DMS153 treated with DMSO at 0.1 percent for 48 hours (cell line): Measurements from ENCODE around the gene PCLO.

Experiments used
- DNase-seq: peaks from one replicate; lab custom pipeline; 2025; ENCODE audit not compliant: unreplicated experiment; lab: John Stamatoyannopoulos, UW

Gene PCLO

DNA sequence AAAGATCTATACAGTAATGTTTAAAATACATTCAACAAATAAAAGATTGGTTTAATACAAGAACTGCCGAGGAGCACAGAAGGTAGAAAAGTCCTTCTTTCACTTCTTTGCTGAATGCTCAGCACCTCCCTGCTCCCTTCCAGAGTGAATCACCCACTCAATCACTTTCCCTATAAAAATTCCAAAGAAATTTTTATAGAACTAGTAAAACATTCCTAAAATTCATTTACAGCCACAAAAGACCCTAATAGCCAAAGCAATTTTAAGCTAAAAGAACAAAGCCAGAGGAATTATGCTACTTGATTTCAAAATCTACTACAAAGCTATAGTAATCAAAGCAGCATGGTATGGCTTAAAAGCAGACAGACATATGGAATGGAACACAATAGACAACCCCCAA lies 320.9 kb downstream of the PCLO start:
- DNase-seq = no peak

DNA sequence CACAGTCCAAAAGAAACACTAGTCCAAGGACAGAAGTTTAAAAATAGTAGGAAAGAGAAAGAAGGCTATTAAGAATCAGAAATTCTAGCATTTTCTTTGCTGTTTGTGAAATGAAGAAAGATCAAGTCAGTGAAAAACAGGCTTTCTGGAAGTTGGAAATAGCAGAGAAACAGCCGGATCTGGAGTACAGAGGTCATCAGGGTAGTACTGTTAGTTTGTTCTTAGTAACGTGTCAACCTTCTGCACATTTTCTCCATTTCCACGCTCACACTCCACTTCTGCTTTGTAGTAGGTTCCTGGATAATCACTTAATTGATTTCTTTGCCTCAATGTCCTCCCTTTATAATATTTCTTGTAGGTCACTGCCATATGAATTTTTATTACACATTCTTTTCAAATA lies 322.6 kb downstream of the PCLO start:
- no peak for DNase-seq

DNA sequence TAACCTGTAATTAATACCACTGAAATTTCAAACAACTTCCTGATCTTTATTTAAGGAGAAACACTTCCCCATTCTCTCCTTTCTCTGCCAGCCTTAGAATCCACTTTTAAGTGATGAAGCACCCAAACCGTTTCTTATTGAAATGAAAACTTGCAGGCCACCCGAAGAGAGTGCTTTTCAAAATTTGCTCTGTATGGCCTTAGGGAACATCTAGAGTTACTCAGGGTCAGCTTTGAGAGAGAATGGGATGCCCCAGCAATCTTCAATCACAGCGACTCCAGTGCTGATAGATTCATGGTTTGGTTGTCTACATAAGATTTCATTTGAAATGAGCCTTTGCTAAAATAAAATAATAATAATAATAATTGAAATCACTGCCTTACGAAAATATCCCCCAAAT lies 323.1 kb downstream of the PCLO start:
- DNase-seq = no peak

DNA sequence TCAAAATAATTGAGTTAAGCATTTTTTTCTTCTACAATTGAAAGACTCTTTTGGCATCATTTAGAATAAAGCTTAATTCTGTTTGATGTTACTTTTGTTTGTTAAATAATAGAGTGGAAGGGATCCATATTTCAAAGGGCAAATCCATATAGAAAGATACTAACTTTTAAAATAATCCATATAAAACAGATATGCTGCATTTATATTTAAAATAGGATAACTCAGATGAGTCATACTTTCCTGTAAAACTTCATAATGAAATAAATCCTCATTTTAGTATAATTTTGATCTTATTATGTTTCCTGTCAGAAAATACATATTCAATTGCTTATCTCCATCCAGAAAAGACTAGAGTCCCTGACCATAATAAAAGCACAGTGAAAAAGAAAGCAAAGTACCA lies 323.6 kb downstream of the PCLO start:
- no peak for DNase-seq

DNA sequence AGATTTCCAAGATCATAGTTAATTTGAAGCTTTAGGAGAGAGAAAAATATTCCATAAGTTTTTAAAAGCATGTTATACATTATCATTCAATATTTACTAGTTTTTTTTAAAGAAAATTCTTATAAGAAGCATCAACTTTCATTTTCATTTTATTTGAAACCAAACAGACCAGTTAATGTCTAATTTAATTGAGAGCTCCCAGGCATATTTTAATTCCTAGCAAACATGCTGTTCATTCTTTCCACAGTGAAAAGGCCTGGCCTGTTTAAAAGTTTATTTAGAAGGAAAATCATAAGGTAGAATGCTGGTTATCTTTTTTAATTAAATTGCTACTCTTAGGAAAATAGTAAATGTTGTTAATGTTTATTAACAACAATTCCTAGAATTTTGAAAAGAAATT lies 324.4 kb downstream of the PCLO start:
- DNase-seq = no peak

DNA sequence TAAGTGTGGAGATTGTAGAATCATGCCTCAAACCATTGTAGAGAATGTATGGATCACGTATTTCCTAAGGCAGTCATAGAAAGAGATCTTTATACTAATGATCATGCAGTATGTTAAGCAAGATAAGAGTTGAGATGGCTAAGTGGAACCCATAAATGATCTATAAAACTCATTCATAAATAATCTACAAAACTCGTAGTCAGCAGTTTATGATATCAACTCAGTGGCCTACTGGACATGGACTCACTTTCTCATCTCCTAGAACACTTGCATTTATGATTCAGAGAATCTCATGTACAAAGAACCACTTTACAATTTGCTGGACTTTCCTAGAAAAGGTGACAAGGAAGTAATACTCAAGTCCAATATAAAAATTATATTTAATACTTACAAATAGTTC lies 339.6 kb downstream of the PCLO start:
- DNase-seq = no peak

DNA sequence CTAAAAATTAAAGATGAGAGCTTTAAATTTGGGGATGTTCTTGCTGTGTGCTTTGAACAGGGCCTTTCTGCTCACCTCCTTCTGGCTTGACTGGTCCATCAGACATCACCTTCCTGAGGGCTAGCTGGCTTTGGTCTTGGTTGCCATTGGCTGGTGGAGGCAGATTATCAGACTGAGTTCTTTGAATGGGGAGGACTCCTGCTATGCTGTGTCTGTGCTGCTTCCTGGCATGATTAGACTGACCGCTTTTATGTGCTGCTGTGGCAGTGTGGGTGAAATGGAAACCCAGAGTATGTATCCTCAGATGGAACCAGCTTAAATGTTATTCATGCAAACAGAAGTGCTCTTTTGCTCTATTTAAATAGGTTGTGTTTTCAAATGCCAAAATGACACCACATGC lies 341.6 kb downstream of the PCLO start:
- DNase-seq = no peak

DNA sequence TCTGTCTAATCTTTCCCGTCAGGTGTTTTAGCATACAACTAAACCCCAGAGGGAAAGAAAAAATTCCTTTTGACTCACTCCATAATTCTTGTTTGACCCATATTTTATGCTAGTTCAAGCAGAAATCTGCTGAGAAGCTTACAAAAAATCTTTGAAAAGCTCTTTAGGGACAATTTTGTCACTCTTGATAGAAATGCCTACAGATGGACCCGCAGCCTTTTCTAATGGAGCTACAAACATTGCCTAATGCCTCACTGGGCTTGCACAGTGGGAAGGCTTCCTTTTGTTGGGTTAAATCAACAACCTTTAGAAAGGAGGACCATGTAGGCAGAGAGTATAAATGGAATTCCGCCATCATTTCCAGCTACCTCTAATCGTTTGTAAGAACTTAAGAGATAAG lies 344.5 kb downstream of the PCLO start:
- DNase-seq = no peak

DNA sequence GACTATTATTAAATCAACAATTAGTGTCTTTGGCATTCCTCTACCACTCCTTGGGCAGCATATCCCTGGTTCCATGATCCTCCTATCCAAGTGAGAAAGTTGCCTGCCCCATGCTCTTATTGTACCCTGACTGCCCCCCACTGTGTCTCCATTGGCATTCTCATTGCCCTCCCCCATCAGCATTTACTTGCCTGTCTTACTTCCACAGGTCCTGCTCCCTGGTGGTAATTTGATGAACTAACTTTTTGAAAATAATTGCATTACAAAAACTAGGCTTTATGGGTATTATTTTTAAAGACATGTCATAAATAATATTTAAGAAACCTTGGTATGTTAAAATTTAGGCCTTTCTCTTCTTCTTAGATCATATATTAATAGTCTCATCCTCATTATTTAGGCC lies 346.4 kb downstream of the PCLO start:
- no peak for DNase-seq

DNA sequence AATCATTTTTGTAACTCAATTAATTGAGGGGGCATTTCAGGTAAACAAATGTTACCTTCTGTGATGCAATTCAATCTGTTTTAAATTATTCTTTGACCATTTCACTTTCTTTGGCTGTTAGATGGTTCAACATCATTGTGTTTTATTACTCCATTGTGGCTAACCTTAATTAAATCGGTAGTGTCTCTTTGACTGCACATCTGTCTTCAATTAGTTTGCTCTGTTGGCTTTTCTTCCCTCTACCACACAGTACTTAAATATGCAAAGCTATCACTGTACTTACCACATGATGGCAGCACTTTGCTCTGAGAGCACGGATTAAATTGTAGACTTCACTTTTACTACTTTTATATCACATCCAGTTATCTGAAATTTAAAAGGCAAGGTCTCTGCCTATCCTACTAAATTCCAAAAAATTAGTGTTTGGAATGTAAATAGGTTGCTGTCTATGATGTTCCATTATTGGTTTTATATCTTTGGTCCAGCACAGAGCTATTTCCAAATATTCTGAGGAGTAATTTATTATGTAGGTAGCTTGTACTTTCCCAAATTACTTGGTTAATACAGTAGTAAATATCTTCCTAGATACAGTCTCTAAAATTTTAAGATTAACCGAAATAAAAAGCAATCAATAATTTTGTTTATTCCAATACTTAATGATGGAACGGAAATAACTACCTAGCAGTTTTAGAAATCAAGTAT lies 352.0 kb downstream of the PCLO start:
- peak; percentile 56 for DNase-seq

DNA sequence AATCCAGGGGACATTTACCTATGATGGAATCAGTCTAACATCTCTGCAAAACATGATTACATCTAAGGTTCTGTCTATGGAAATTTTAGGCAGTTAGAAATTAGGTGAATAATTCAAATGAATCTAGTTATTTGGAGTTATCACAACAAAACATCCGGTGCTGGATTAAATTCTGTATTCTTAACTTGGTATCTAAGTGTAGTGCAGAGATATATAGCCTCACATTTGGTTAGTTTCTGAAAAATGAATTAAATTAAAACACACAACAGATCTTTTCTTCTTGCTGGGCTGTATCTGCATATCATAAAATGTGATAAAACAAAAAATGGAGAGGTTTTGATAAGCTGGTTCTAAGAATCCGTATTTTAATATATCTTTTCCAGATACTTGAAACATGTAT lies 354.1 kb downstream of the PCLO start:
- no peak for DNase-seq

DNA sequence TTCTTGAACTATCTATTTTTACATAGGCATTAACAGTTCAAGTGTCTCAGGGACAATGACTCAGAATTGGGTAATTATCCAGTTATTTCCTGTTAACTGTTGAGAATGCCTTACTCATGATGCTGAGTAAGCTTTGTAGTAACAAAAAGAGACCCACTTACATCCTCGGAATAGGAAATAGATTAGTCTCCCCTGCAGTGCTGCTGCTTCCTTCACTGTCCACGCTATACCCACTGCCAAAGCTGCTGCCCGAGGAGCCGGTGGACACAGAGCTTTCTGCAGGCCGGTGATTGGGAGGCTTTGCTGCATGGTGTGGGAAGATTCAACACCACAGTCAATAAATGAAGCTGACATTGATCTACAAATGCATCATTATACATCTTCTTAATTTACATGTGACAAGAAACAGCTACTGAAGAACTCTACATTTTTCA lies 357.1 kb downstream of the PCLO start:
- DNase-seq = peak; percentile 3

DNA sequence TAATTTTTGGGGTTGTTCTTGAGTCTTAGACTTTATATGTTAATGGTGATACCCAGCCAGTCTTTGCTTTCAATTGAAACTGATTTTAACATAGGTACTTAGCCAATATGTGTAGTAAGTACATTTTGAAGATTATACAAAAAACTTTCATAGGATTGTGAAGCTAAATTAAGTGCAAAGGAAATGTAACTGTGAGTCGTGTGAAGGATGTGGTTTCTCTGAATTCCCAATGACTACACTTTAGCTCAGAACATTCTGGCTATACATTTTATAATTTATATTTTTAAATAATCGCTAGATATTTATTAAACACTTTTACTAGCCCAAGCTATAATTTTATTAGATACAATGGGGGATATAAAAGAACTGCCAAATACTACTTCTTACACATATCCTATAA lies 359.3 kb downstream of the PCLO start:
- no peak for DNase-seq

DNA sequence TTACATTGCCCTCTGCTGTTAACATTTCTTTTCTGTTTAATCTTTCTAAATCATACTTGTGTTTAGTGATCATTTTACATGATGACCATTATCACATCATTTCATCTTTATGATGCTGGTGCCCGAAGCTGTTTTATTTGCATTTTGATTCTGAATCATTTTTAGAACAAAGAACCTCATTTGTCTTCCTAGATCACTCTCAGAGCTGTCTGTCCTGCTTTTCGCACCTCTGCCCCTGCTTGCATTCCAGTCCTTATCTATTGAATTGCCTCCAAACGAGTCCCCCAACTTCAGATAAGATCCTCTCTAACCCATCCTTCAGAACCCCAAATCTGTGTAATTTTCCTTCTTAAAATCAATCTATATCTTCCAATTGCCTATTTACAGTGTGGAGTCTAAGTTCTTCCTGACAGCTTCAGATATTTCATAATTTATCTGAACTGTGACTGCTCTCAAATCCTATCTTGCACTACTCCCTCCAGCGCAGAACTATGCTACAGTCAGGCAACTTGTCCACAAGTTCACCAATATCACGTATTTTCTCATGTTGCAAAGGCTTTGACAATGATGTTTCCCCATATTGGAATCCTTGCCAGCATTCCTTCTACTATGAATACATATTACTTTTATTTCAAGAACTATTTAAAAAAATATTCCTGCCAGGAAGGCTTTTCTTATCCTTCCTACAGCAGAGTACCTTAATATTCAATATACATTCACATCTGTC lies 372.6 kb downstream of the PCLO start:
- no peak for DNase-seq

DNA sequence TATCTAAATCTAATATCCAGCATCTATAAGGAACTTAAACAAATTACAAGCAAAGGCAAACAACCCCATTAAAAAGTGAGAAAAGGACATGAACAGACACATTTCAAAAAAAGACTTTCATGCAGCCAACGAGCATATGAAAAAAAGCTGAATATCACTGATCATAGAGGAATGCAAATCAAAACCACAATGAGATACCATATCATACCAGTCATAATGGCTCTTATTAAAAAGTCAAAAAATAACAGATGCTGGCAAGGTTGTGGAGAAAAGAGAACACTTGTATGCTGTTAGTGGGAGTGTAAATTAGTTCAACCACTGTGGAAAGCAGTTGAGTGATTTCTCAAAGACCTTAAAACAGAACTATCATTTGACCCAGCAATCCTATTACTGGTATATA lies 384.7 kb downstream of the PCLO start:
- DNase-seq = no peak

DNA sequence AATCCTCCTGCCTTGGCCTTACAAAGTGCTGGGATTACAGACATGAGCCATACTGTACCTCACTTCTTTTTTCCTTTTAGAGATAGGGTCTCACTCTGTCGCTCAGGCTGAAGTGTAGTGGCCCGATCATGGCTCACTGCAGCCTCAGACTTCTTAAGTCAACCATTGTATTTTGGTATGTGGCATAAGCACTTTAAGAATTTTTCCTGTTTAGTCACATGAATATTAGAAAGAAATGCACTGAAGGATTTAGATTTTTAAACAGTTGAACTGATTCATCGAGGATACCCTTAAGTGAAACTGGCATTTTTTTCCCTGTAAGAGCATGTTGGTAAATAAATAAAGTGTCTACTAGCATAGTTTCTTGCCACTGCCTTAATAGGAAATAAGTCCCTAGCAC lies 399.8 kb downstream of the PCLO start:
- DNase-seq = no peak

DNA sequence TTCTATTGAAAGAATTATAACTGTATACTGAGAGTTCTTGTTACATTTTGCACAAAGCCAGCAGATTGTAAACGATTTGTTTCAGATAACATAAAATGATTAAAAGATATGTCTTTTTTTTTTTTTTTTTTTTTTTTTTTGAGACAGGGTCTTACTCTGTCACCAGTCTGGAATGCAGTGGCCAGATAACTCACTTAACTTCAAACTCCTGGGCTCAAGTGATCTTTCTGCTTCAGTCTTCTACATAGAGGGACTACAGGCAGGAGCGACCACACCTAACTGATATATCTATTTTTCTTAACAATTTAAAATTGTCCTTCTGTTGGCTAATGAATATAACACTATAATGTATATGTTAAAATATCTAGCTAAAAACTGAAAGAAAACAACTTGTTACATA lies 401.9 kb downstream of the PCLO start:
- DNase-seq = no peak

DNA sequence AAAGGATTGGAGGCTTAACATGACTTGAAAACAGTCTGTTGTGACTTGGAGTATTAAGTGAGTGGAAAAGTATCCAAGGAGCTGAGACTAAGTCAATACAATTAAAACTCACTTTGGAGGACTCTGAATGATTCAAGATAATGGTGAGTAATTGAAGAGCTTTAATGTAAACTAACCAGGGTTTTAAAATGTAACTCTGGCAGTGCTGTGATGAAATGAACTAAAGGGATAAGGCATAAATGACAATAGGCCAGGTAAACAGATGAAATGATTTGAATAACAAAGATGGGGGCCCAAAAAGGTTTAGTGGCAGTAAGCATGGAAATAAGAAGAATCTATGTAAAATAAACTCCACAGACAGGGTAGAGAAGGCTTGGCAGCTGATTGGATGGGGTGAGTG lies 402.6 kb downstream of the PCLO start:
- no peak for DNase-seq

DNA sequence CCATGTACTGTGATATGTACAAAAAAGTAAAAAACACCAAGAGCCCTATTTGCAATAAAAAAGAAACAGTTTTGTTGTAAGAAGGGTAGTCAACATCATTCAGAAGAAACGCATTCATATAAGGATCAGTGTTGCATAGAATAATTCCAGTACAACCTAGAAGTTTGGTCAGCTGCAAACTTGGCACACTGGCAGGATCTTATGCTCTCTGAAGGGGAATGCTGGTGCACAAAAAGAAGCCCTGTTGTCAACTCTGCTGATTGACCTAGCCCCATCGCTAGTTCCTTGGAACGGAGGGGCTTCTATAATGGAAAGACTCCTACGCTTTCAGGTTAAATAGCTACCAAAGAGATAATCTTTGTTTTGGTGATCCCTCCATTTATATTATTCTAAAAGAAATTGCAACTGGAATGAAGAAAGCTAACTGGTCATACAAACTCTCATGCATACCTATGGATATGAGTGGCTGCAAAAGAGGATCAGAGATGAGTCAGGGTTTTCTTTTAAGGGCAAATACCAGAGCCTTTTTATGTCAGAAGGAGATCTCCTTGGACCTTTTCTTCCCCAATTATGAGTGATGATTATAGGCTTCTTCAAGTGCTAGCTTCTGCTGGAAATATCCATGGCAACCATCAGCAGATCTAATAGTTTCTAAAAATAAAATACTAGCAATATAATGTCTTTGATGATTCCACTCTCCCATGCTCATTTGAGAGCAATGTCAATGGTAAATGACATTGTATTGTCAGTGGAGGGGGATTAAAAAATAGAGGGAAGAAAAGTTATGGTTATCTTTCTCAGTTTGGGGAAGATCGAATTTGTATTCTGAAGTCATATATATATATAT lies 406.8 kb downstream of the PCLO start:
- no peak for DNase-seq

DNA sequence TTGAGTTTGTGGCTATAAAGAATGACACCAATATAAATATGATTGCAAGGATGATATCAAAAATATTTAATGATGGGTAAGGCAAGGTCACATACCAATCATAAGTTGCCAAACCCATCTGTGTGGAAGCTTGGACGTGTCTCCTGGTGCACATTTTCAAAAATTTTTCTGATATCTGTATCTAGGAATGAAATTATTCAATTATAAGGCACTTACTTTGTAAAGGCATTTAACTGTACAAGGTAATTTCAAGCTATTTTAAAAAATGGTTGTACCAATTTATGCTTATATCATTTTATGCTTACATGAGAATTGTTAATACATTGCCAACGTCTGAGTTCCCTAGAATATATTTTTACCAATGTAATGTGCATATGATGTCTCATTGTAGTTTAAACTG lies 412.7 kb downstream of the PCLO start:
- DNase-seq = no peak

DNA sequence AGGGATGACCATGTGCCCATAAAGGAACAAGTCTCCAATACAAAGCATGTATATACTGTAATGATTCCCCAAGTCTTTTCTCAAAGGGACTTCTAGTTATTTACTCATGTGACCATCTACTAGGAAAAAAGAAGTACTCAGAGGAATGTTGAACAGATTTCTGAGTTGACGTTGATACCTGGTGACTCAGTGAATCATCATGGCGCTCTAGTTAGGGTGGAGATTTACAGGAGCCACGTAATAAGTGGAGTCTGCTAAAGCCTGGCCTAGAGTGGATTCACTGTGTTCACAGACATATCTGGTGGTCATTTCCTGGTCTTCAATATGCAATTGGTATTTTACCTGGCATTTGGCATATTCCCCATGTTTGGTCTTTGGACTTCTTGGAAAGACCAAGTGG lies 416.9 kb downstream of the PCLO start:
- no peak for DNase-seq

DNA sequence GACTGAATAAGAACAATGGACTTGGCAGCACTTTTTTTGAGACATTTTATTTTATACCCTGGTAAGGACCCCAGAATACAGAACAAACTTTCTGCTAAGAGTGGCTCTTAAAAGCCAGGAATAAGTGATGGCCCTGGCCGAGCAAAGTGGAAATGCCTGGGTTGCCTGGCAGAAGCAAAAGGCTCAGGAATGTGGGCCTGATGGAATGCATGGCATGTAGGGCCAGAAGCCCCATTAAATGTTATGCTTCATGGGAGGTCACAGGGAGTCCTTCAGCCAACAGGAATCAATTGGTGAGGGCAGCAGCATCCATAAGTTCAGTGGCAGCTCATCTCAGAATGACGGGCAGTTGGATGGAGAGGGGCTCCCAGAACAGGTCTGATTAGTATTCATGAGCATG lies 417.6 kb downstream of the PCLO start:
- no peak for DNase-seq
